A172 (cell line): ENCODE data around the gene SDK2. TPM values are rescaled to one million over a fixed set of nuclear protein-coding genes. Genes with fewer than 3 reads are reported as not detected.

Experiments used
- DNase-seq: peaks from one replicate; pipeline ENCODE4 v3.0.0-alpha.2; 2015; ENCODE audit warnings: low spot score
- total RNA-seq: library from RNA; depleted of rRNA; stranded (reverse); fragments of >200 nt; shearing (Covaris generic); gene quantifications from 2 replicates; pipeline ENCODE4 v1.2.3, GENCODE V29; 2014

The SDK2 gene
- total RNA-seq, 1 experiment from 2014 or later: 0.69 TPM

- DNase-seq: no peak
Measured at GRCh38 chr17:73390221-73390620, 254.0 kb downstream of the SDK2 start.

DNA sequence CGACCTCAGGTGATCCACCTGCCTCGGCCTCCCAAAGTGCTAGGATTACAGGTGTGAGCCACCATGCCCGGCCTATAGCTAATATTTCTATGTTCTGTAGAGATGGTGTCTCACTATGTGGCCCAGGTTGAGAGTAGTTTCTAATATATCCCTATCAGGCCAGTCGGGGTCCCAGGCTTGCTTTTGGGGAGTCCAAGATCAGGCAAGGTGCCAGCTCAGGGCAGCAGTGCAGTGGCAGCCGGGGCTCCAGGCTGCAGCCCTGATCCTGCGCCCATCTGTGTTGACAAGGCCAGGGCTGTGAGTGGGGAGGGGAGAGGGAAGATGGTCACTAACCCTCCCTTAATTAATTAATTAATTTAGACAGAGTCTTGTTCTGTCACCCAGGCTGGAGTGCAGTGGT lies 254.8 kb downstream of the SDK2 start:
- no peak for DNase-seq

GRCh38 chr17:73388578-73388905 lies 255.7 kb downstream of the SDK2 start:
- no peak for DNase-seq

- DNase-seq: peak; percentile 31
Measured at GRCh38 chr17:73387746-73388577, 256.3 kb downstream of the SDK2 start.

GRCh38 chr17:73386561-73386960 lies 257.7 kb downstream of the SDK2 start:
- DNase-seq: no peak

GRCh38 chr17:73384926-73385325 lies 259.3 kb downstream of the SDK2 start:
- no peak for DNase-seq

- no peak for DNase-seq
Measured at GRCh38 chr17:73380439-73381106, 263.7 kb downstream of the SDK2 start.

GRCh38 chr17:73379826-73380225 lies 264.4 kb downstream of the SDK2 start:
- DNase-seq: no peak

DNA sequence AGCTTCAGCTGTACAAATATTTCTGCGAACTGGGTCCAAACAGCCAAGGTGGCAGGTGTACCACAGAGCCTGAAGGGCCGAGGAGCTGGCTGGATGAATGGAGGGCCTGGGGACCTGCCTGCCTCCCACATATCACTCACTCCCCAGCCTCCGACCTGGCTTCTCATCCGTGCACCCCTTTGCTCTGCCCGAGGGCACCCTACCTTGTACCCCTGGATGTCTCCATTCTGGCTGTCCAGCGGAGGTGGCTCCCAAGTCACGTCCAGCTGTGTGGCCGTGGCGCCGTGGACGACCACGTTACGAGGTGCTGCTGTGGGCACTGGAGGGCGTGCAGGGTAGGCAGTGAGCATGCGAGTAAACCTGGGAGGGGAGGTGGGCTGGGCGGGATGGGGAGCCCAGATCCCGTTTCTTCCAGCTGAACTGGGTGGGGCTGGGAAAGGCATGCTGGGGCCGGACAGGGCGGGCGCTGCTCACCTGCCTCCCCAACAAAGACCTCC lies 265.2 kb downstream of the SDK2 start:
- no peak for DNase-seq

DNA sequence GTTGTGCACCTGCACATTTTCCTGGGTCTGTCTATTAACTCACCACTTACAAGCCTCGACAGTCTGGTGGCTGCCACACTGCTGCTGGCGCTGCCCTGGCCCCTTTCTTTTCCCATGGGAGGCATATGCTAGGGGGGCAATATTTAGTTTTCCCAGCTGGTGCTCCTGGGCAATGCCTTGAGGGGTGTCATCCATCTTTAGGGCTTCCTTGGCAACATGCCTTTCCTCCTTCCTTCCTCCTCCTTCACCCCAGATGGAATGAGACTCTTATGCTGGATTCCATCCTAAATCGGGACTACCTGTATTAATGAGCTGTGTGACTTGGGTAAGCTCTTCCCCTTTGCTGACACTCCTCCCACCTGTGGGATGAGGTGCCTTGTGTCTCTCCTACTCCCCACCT lies 267.6 kb downstream of the SDK2 start:
- no peak for DNase-seq

DNA sequence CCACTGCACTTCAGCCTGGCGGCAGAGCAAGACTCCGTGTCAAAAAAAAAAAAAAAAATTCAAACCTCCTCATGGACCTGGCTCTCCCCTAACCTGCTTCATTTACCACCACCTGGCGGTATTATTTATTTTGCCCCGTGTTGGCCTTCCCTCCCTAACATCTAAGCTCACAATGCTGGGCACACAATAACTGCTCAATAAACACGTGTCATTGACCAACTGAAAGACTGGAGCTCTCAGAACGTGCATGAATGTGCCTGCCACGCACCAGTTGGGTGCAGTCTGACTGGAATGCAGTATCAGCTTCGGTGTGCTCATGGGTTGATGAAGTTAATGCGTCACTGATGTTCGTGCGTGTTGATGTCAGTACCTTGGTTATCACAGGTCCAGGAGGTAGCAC lies 268.1 kb downstream of the SDK2 start:
- no peak for DNase-seq

DNA sequence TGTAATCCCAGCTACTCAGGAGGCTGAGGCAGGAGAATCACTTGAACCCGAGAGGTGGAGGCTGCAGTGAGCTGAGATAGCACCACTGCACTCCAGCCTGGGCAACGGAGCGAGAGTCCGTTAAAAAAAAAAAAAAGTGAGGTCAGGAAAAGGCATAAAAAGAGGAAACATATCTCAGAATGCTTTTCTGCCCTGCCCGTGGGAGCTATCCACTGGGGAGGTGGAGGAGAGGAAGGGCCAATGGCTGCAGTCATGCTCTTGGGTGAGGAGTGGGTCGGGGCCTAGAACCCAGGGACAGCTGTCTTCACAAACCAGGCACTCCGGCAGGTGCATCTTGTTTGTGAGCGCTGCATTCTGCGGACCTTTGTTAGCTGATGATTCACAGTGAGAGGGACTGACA lies 272.4 kb downstream of the SDK2 start:
- DNase-seq: no peak

DNA sequence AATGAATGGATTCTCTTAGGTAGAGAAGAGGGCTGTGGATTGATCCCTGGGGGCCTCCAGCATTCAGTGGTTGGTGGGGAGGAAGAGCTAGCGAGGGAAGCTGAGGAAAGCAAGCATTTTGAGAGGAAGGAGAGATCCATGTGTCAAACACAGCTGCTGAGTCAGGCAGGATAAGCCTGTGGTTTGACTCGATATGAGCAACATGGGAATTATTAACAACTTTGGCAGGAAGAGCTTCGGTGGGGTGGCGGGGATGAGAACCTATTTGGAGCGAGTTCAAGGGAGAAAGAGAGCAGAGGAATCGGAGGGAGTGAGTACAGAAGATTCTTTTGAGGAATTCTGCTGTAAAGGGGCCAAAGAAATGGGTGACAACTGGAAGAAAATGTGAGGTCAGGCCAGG lies 273.0 kb downstream of the SDK2 start:
- peak; percentile 80 for DNase-seq

GRCh38 chr17:73369817-73370490 lies 274.3 kb downstream of the SDK2 start:
- DNase-seq: peak; percentile 76

DNA sequence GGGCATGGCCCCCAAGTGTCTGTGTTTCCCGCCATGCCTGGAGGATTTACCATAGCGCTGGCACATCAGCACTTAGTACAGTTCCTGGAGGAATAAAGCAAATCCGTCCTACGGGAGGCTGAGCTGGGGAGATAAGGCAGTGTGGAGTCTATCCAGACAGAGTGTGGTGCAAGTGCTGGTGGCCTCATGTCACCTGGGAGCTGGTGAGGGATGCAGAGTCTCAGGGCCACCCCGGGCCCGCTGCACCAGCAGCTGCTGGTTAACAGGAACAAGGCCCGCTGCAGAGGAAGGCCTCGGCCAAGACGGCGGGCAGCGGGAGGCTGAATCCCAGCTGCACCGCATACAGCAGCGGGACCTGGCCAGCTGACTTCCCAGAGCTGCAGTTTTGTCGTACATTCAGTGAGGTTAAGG lies 275.1 kb downstream of the SDK2 start:
- no peak for DNase-seq

- no peak for DNase-seq
Measured at GRCh38 chr17:73368085-73368631, 276.1 kb downstream of the SDK2 start.

DNA sequence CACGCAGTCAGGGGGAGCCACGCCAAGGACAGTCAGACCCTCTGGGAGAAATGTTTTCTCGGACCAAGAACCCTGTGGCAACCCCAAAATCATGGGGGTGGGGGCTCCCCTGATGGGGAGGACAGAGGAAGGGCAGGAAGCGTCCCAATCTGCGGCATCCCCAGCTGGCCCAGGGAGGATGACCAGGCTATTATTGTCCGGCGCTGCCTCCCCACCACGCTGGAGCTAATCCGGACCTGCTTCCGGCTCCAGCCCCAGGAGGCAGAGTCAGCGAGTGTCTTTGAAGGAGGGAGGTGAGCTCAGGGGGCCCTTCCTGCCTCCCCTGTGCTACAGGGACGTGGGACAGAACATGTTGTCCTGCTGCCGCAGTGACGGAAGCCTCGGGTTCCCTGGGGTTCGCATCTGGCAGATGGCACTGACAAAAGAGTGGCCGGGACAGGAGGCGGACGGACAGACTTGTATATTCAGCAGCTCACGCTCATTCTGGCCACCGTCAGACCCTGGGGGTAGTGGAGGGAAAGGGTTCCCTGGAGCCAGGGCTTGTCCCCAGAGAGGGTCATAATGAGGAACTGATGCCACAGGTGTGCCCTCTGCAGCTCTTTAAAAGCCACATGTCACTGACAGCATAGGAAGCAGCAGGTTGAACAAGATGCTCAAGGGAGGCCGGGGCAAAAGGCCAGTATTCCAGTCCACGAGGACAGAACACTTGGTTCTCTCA lies 278.2 kb downstream of the SDK2 start:
- DNase-seq: no peak

- no peak for DNase-seq
Measured at GRCh38 chr17:73365301-73365874, 278.9 kb downstream of the SDK2 start.

- DNase-seq: no peak
Measured at GRCh38 chr17:73364155-73364522, 280.1 kb downstream of the SDK2 start.

DNA sequence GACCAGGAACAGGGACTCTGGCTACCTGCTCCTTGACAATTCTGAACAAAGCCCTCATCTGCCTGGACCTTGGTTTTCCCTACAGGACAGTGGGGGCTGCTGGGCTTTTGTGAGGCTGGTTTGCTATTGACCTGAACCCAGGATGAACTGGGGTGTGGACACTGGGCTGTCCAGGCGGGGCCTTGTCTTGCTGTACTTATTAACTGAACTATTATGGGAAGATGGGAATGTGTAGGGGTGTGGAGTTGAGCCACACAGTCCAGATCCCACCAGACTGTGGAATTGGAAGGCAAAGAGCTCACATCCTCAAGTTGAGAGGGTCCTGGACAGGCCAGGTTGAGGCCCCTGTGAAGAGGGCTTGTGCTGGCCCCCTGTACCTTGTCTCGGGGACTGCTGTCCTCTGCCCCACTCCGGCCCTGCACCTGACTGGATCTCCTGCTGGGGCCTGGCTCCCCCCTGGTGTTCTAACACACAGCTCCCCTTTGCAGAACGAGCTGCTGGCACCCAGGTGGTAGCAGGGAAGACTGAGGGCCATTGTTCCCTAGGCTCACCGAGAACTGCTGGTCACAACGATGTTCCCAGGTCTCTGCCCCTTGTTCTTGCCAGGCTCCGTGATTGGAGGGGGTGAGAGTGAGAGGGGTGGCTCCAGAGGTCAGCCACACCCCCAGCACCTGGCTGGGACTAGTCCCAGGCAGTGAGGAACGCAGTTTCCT lies 280.6 kb downstream of the SDK2 start:
- DNase-seq: no peak

GRCh38 chr17:73362697-73363096 lies 281.5 kb downstream of the SDK2 start:
- no peak for DNase-seq
